NCI-H82 (cell line): ENCODE results near the gene YBX2.

Experiments
- DNase-seq: peaks from one replicate; lab custom pipeline; 2025; lab: John Stamatoyannopoulos, UW

The YBX2 gene

GRCh38 chr17:7296189-7296861, 1.9 kb upstream of the YBX2 start:
- DNase-seq: peak; percentile 94

- no peak for DNase-seq
Measured at GRCh38 chr17:7295230-7296180, 1.1 kb upstream of the YBX2 start.

GRCh38 chr17:7293816-7294613, 424 bp downstream of the YBX2 start:
- peak; percentile 87 for DNase-seq

GRCh38 chr17:7293159-7293558, 1.3 kb downstream of the YBX2 start:
- DNase-seq: no peak

GRCh38 chr17:7292729-7293128, 1.7 kb downstream of the YBX2 start:
- DNase-seq: no peak

- DNase-seq: no peak
Measured at GRCh38 chr17:7292194-7292593, 2.2 kb downstream of the YBX2 start.

- DNase-seq: no peak
Measured at GRCh38 chr17:7290685-7291084, 3.8 kb downstream of the YBX2 start.

- no peak for DNase-seq
Measured at GRCh38 chr17:7290166-7290565, 4.3 kb downstream of the YBX2 start.

- DNase-seq: no peak
Measured at GRCh38 chr17:7289256-7290032, 5.0 kb downstream of the YBX2 start.

- no peak for DNase-seq
Measured at GRCh38 chr17:7285679-7286078, 8.8 kb downstream of the YBX2 start.

- DNase-seq: no peak
Measured at GRCh38 chr17:7284911-7285310, 9.5 kb downstream of the YBX2 start.

- DNase-seq: no peak
Measured at GRCh38 chr17:7283471-7284216, 10.8 kb downstream of the YBX2 start.

GRCh38 chr17:7282752-7283321, 11.6 kb downstream of the YBX2 start:
- no peak for DNase-seq

- DNase-seq: peak; percentile 63
Measured at GRCh38 chr17:7281953-7282751, 12.3 kb downstream of the YBX2 start.

GRCh38 chr17:7281074-7281952, 13.1 kb downstream of the YBX2 start, which contains the start of gene SLC2A4:
SLC2A4 (plus strand) TSS chr17:7281718; CDS start chr17:7281935, 217 bp downstream.
- DNase-seq: peak; percentile 100

- peak; percentile 95 for DNase-seq
Measured at GRCh38 chr17:7280519-7281073, 13.8 kb downstream of the YBX2 start.

GRCh38 chr17:7279448-7279847, 15.0 kb downstream of the YBX2 start:
- DNase-seq: no peak

- no peak for DNase-seq
Measured at GRCh38 chr17:7266784-7267183, 27.7 kb downstream of the YBX2 start.
